OCI-LY7 (cell line): ENCODE data around the gene MXD4.

Experiments
- CTCF ChIP-seq: fragments of 200-600 bp; sonication (generic); conservative IDR thresholded peaks from 2 replicates; pipeline ENCODE4 v1.5.1; 2014; ENCODE audit warnings: mild to moderate bottlenecking, antibody characterized with exemption, low read length, moderate library complexity, mixed read lengths
- EZH2phosphoT487 ChIP-seq: fragments of 200-600 bp; sonication (generic); IDR thresholded peaks from 2 replicates; pipeline ENCODE4 v1.6.1; 2018; ENCODE audit warnings: low read depth, borderline replicate concordance, mild to moderate bottlenecking, mixed run types, antibody characterized with exemption, low read length, moderate library complexity, mixed read lengths

- TF ChIP-seq CTCF (no peak), EZH2phosphoT487 (no peak)
Observed at GRCh38 chr4:2226261-2226660, 35.6 kb downstream of the MXD4 start.
